ENCODE data around the gene TMEM266. TPM values are rescaled to one million over a fixed set of nuclear protein-coding genes. Genes with fewer than 3 reads are reported as not detected.

Gene TMEM266
- total RNA-seq, 1 experiment from 2014 or later, result not detected

GRCh38 chr15:76235186-76235826 lies 175.5 kb downstream of the TMEM266 start:
- peak; percentile 53 for DNase-seq (ENCODE audit: low read depth)

- no peak for DNase-seq (ENCODE audit: low read depth)
Measured at GRCh38 chr15:76236350-76236749, 176.6 kb downstream of the TMEM266 start.

GRCh38 chr15:76239786-76240185 lies 180.0 kb downstream of the TMEM266 start:
- no peak for DNase-seq (ENCODE audit: low read depth)

- DNase-seq (ENCODE audit: low read depth), result no peak
Measured at GRCh38 chr15:76245072-76245610, 185.4 kb downstream of the TMEM266 start.

- DNase-seq (ENCODE audit: low read depth), result no peak
Measured at GRCh38 chr15:76251717-76252116, 191.9 kb downstream of the TMEM266 start.

GRCh38 chr15:76252249-76252648 lies 192.5 kb downstream of the TMEM266 start:
- DNase-seq (ENCODE audit: low read depth), result no peak

- DNase-seq (ENCODE audit: low read depth), result peak; percentile 50
Measured at GRCh38 chr15:76253691-76254473, 194.1 kb downstream of the TMEM266 start.

Other genes with a start within 250 kb of the TMEM266 start
- gene UBE2Q2, start 216.5 kb upstream of the TMEM266 start, total RNA-seq (2014; rRNA removed; shearing (Covaris generic)), result 74.8 and 86.9 TPM in 2 replicates
- gene FBXO22, start 156.1 kb upstream of the TMEM266 start, total RNA-seq (2014; rRNA removed; shearing (Covaris generic)), result 50.5 and 58.1 TPM in 2 replicates
- gene NRG4, start 47.6 kb upstream of the TMEM266 start, total RNA-seq (2014; rRNA removed; shearing (Covaris generic)), result not detected in 2 replicates

All from RPMI7951 (cell line).